HG03103 (cell line): ENCODE results near the gene NPTX2.

Experiments
- ATAC-seq: cut with Tn5 transposase; IDR thresholded peaks from one replicate; pipeline ENCODE4 v1.9.1; 2021; ENCODE audit warnings: low read depth; ENCODE audit not compliant: unreplicated experiment

Gene NPTX2

GRCh38 chr7:98647326-98647725 is 30.2 kb downstream of the NPTX2 start:
- ATAC-seq: no peak

DNA sequence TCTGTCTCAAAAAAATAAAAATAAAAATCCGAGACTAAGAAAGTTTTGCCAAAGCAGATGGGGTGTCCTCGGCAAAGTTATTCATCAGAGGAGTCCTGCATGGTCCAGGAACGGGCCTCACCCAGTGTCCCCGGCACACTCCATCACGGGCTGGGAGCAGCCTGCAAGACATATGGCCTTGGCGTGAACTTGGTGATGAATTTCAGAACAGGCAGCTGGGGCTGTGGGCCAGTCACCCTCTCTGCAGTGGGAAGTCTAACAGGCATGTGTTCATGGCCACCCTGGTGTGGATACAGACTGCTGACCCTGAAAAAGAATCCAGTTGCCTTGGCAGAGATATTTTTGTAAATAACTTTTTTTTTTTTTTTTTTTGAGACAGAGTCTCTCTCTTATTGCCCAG is 34.7 kb downstream of the NPTX2 start:
- ATAC-seq: no peak

- no peak for ATAC-seq
Observed at GRCh38 chr7:98653601-98654310, 36.7 kb downstream of the NPTX2 start.

DNA sequence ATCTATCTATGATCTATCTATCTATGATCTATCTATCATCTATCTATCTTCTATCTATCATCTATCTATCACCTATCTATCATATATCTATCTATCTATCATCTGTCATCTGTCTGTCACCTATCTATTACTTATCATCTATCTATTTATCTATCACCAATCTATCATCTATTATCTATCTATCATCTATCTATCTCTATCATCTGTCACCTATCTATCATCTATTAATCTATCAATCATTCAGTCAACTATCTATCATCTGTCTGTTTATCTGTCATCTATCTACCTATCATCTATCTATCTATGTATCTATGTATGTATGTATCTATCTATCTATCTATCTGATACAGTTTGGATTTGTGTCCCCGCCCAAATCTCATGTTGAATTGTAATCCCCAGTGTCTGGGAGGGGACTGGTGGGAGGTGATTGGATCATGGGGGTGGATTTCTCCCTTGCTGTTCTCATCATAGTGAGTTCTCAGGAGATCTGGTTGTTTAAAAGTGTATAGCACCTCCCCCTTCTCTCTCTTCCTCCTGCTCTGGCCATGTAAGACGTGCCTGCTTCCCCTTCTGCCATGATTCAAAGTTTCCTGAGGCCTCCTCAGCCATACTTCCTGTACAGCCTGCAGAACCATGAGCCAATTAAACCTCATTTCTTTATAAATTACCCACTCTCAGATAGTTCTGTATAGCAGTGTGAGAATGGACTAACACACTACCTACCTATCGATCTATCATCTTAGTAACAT is 37.6 kb downstream of the NPTX2 start:
- no peak for ATAC-seq

- no peak for ATAC-seq
Observed at GRCh38 chr7:98655611-98656010, 38.5 kb downstream of the NPTX2 start.

- ATAC-seq: no peak
Observed at GRCh38 chr7:98656899-98657298, 39.8 kb downstream of the NPTX2 start.

DNA sequence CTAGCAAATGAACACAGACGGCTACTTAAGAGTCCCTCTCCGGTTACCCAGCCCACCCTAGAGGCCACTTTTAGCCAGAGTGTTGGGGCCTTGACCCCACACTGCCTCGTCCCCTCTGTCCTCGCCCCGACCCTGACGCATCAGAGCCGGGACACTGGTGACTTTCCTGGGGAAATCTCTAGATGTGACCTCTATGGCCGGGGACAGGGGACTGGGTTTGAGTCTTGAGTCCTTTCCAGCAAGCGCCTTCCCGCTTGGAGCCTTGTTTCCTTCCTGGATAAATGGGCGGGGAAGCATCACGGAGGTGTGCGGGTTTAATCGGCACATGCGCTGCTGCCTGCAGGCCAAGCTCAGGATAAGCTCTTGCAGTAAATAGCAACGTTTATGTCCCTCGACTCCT is 40.7 kb downstream of the NPTX2 start:
- ATAC-seq: no peak

- ATAC-seq: no peak
Observed at GRCh38 chr7:98659756-98660155, 42.7 kb downstream of the NPTX2 start.

GRCh38 chr7:98661607-98662006 is 44.5 kb downstream of the NPTX2 start:
- ATAC-seq: no peak

DNA sequence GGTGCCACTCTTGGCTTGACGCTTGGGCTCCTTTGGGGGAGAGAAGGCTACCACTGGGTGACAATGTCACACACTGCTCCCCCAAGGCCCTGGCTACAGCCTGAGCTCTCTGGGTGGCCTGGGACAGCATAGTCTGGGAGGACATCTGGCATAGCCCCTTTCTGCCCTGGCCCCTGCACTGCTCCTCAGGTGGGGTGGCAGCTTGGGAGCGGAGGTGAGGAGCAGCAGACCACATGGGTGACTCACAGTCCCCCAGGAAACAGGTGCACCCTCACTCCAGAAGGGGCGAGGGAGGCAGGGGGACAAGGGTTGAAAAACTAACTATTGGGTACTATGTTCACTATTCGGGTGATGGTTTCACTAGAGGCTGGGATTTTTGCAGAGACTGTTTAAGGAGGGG is 45.2 kb downstream of the NPTX2 start:
- ATAC-seq: no peak

- ATAC-seq: no peak
Observed at GRCh38 chr7:98664882-98665281, 47.8 kb downstream of the NPTX2 start.

DNA sequence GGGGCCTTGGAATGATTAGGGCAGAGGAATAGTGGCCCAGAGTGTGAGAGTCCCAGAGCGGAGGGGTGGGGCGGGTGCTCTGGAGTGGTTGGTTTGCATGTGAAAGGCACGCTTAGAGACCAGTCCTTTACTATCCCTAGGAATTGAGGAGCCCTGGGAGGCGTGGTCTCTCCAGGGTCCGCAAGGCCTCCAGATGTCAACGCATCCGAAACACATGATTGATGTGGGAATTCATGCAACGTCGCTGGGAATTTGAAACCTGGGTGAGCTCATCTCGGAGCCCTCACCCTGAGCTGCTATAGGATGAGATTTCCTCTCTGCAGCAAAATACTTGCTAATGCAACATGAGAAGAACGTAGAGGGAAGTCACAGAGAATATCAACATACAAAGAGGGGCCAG is 51.2 kb downstream of the NPTX2 start:
- no peak for ATAC-seq

GRCh38 chr7:98669329-98670000 is 52.4 kb downstream of the NPTX2 start:
- no peak for ATAC-seq

DNA sequence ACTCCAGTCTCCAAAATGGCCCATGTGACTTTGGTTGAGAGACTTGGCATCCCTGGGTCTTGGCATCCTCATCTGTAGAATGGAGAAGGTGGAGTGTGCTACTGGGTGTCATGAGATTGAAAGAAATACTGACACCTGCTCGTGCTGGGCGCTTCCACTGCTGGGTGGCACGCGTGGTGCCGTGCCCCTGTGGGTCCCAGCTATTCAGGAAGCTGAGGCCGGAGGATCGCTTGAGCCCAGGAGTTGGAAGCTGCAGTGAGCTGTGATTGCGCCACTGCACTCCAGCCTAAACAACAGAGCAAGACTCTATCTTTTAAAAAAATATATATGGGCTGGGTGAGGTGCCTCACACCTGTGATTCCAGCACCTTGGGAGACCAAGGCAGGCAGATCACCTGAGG is 53.1 kb downstream of the NPTX2 start:
- ATAC-seq: no peak

- ATAC-seq: no peak
Observed at GRCh38 chr7:98671733-98672331, 54.7 kb downstream of the NPTX2 start.

- no peak for ATAC-seq
Observed at GRCh38 chr7:98674461-98674860, 57.4 kb downstream of the NPTX2 start.

GRCh38 chr7:98674881-98675280 is 57.8 kb downstream of the NPTX2 start:
- no peak for ATAC-seq

DNA sequence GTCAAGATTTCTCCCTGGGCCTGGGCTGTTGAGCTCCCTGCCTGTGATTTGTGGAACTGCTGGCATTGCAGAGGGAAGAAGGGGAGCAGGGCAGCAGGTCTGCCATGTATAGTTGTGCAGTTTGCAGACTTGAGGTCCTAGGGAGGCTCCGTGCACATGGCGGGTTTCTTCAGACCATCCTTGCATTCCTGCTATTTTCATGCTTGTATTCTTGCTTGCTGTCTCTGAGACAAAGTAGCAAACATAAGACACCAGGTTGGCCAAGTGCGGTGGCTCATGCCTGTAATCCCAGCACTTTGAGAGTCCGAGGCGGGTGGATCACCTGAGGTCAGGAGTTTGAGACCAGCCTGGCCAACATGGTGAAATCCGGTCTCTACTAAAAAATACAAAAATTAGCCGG is 61.1 kb downstream of the NPTX2 start:
- ATAC-seq: no peak
